CD4-positive, alpha-beta T cell treated with Interleukin-1 beta for 1 hour (primary cell): ENCODE measurements around the gene CFAP57.

Source experiments
- DNase-seq, 2 donors: peaks; one replicate each; pipeline ENCODE4 v3.0.0-alpha.2; 2020 to 2022

Gene CFAP57

DNA sequence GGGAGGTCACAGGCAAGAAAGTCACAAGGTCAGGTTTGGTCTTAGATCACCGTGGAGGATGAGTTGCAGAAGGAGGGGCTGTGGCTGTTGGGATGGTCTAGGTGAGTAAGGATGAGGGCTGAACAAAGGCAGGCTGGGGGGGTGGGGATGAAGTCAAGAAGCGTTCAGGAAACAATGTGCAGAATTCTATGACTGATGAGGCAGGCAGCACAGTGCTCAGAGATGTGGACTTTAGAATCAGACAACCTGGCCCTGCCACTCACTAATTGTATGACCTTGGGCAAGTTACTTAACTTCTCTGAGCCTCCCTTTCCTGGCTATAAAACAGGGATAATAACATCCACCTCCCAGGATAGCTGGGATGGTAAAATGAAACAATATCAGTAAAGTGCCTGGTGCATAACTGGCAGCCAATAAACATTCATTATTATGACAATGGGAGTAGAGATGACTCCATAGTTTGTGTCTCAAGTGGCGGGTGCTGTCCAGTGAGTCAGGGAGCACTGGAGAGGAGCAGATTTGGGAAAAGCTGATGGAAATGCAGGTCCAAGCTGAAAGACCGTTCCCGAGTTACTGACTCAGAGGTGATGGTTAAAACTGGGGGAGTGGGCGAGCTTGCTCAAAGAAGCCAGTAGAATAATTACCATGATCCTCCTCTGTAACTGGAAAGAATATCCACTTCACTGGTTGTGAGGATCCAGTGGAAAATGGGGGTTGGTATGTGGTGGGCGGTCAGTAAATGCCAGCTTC is 130.8 kb downstream of the CFAP57 start:
- no peak for DNase-seq

DNA sequence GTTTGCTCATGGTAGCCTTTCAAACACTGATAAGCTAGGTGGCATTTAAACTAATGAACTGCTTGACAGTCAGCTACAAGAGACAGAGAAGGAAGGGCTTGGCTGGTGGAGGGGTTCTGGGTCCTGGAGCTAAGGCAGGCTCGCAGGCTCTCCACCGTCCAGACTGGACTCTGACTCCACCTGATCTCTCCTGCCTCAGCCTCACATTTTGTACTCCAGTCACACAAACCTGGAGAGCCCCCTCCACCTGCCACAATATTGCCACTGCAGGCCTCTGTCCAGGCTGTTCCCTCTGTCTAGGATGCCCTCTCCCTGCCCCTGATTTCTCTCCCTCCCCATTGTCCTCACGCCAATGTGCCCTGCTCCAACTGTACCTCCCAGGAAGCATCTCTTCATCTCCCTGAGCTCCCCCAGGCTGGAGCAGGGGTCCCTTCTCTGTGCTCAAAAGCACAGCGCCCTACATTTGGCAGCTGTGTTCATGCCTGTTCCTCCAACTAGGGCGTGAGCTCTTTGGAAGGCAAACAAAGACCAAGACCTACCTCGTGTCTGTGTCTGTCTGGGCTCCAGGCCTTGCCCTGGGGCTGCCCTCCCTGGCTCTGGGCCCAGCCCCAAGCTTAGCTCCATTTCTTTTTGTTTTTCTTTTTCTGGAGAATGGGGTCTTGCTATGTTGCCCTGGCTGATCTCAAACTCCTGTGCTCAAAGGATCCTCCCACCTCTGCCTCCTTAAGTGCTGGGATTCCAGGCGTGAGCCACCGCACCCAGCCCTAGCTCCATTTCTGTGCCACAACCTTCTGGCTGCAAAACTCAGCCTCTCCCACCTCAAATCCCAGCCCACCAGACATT is 131.6 kb downstream of the CFAP57 start:
- no peak for DNase-seq
